GM18505 (cell line): Measurements from ENCODE around the gene MST1R.
"Not testable (repeated sequence)": the region's sequence is repeated elsewhere in the genome, so short reads cannot be mapped to it uniquely, and the experiment has no call there.

ENCODE experiments used
- ATAC-seq: cut with Tn5 transposase; IDR thresholded peaks from one replicate; pipeline ENCODE4 v1.9.1; 2021; ENCODE audit not compliant: unreplicated experiment
- POLR2A ChIP-seq: IDR thresholded peaks from 4 replicates; pipeline ENCODE4 v1.6.1; 2011; ENCODE audit warnings: borderline replicate concordance; ENCODE audit not compliant: insufficient read depth, insufficient read length; ENCODE audit errors: extremely low read depth

Gene MST1R

GRCh38 chr3:49903451-49904424 lies at the start of gene MST1R:
MST1R (minus strand) TSS chr3:49903873; CDS start chr3:49903609, 264 bp downstream.
- ATAC-seq, result peak; percentile 71
- TF ChIP-seq POLR2A, result peak; percentile 62

- no peak for ATAC-seq
- no peak for TF ChIP-seq POLR2A
Observed at GRCh38 chr3:49952924-49953323, 49.3 kb upstream of the MST1R start.

GRCh38 chr3:49942651-49943050 lies 39.0 kb upstream of the MST1R start:
- TF ChIP-seq POLR2A, result no peak
- no peak for ATAC-seq

- TF ChIP-seq POLR2A, result no peak
- no peak for ATAC-seq
Observed at GRCh38 chr3:49940667-49941249, 37.1 kb upstream of the MST1R start.

- peak; percentile 85 for ATAC-seq
- peak; percentile 96 for TF ChIP-seq POLR2A
Observed at GRCh38 chr3:49939858-49940666, 36.4 kb upstream of the MST1R start, which contains the start of gene RBM6. RBM6 (plus strand) TSS chr3:49940150; CDS start chr3:49962642, 22,492 bp downstream.

GRCh38 chr3:49937090-49937489 lies 33.4 kb upstream of the MST1R start:
- no peak for ATAC-seq
- TF ChIP-seq POLR2A, result no peak

GRCh38 chr3:49932281-49932680 lies 28.6 kb upstream of the MST1R start:
- ATAC-seq, result not testable (repeated sequence)

- ATAC-seq, result no peak
- TF ChIP-seq POLR2A, result no peak
Observed at GRCh38 chr3:49930922-49931321, 27.2 kb upstream of the MST1R start.

- TF ChIP-seq POLR2A, result no peak
- no peak for ATAC-seq
Observed at GRCh38 chr3:49930168-49930690, 26.6 kb upstream of the MST1R start.

GRCh38 chr3:49929291-49930167 lies 25.9 kb upstream of the MST1R start, which contains the start of gene MON1A:
MON1A (minus strand) TSS chr3:49929811; CDS start chr3:49913346, 16,465 bp downstream.
- peak; percentile 77 for ATAC-seq
- TF ChIP-seq POLR2A, result peak; percentile 77

- TF ChIP-seq POLR2A, result no peak
Observed at GRCh38 chr3:49928481-49929017, 24.9 kb upstream of the MST1R start.

GRCh38 chr3:49927798-49928197 lies 24.1 kb upstream of the MST1R start:
- no peak for ATAC-seq
- no peak for TF ChIP-seq POLR2A

More at GRCh38 chr3:49928481-49929017, 24.9 kb upstream of the MST1R start:
- no peak for ATAC-seq
